Fibroblast of the aortic adventitia (primary cell): ENCODE measurements around the gene PUSL1. TPM values are rescaled to one million over a fixed set of nuclear protein-coding genes. Genes with fewer than 3 reads are reported as not detected.

Source experiments
- DNase-seq: peaks from one replicate; pipeline ENCODE4 v3.0.0-alpha.2; 2010; ENCODE audit warnings: low read depth
- H3K4me3 ChIP-seq: 2 replicates; pipeline ENCODE4 v1.5.1; 2011; ENCODE audit warnings: low read depth, mild to moderate bottlenecking, control low read depth, low read length, moderate library complexity
- CTCF ChIP-seq: IDR thresholded peaks from 2 replicates; pipeline ENCODE4 v1.5.1; 2011; ENCODE audit warnings: mild to moderate bottlenecking, low read length, control low read depth, inconsistent platforms; ENCODE audit not compliant: insufficient read depth
- total RNA-seq: library from RNA; depleted of rRNA; stranded (reverse); fragments of >200 nt; gene quantifications from 2 replicates; pipeline ENCODE4 v1.2.3, GENCODE V29; 2012; ENCODE audit warnings: low replicate concordance

Gene PUSL1
- total RNA-seq, 1 donor, result 25.9 TPM

GRCh38 chr1:1284221-1285101 is 23.9 kb upstream of the PUSL1 start:
- DNase-seq, result no peak
- no peak overlapping the region for H3K4me3 ChIP-seq
- no peak for TF ChIP-seq CTCF

- no peak for TF ChIP-seq CTCF
- DNase-seq, result no peak
- H3K4me3 ChIP-seq, result no peak overlapping the region
These were observed 23.3 kb upstream of the PUSL1 start for GRCh38 chr1:1285102-1285571.

- DNase-seq, result no peak
- TF ChIP-seq CTCF, result no peak
These were observed 22.6 kb upstream of the PUSL1 start for GRCh38 chr1:1285611-1286311.

GRCh38 chr1:1286313-1287261 is 21.8 kb upstream of the PUSL1 start:
- DNase-seq, result no peak
- no peak for TF ChIP-seq CTCF
- no peak overlapping the region for H3K4me3 ChIP-seq

More at GRCh38 chr1:1285611-1286311, 22.6 kb upstream of the PUSL1 start:
- no peak overlapping the region for H3K4me3 ChIP-seq

- TF ChIP-seq CTCF, result no peak
- no peak for DNase-seq
- no peak overlapping the region for H3K4me3 ChIP-seq
These were observed 20.9 kb upstream of the PUSL1 start for GRCh38 chr1:1287288-1288110.

- peak; percentile 79 for TF ChIP-seq CTCF
- H3K4me3 ChIP-seq, result no peak overlapping the region
- no peak for DNase-seq
These were observed 18.1 kb upstream of the PUSL1 start for GRCh38 chr1:1290238-1290731.
